HG03135 (cell line): ENCODE data around the gene MYCL.
A peak's percentile ranks its signal among the peaks of the same experiment; 100 is the strongest.

Experiments
- ATAC-seq: cut with Tn5 transposase; IDR thresholded peaks from one replicate; pipeline ENCODE4 v1.9.1; 2021; ENCODE audit warnings: mild to moderate bottlenecking, moderate library complexity; ENCODE audit not compliant: unreplicated experiment

MYCL gene, protein sequence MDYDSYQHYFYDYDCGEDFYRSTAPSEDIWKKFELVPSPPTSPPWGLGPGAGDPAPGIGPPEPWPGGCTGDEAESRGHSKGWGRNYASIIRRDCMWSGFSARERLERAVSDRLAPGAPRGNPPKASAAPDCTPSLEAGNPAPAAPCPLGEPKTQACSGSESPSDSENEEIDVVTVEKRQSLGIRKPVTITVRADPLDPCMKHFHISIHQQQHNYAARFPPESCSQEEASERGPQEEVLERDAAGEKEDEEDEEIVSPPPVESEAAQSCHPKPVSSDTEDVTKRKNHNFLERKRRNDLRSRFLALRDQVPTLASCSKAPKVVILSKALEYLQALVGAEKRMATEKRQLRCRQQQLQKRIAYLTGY

GRCh38 chr1:39901714-39902459 is at the start of gene MYCL:
Gene MYCL (minus strand): TSS chr1:39901917. CDS start chr1:39901434, 483 bp downstream.
- peak; percentile 72 for ATAC-seq

DNA sequence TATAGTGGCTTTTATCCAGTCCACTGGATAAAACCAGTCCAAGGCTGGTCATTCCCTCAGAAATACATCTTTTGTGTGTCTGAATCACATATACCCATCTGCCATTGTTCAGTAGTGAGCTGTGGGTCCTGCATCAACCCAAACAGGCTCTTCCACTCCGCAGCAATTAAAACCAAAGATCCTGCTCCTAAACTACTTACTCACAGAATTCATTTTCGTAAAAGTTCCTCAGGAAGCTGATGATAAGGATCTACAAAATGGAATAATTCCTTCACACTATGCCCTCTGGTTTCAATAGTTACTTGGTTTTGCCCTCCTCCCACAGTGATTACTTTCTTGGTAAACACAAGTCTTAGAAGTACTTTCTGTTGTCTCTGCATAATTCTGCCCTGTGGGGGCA is 48.2 kb upstream of the MYCL start:
- no peak for ATAC-seq

- ATAC-seq: no peak
Observed at GRCh38 chr1:39947260-39947659, 45.5 kb upstream of the MYCL start.

DNA sequence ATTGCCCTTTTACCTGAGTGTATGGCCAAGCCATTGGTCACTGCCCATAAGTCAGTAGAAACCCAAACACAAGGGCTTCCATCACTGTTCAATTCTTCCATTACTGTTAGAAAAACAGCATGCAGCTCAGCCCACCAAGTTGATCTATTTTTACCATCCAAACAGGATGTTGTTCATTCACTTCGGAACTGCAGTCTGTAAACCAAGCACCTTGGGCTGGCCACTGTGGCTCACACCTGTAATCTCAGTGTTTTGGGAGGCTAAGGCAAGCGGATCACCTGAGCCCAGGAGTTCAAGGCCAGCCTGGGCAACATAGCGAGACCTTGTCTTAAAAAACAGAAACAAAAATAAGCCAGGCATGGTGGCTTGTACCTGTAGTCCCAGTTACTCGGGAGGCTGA is 44.5 kb upstream of the MYCL start:
- ATAC-seq: no peak

GRCh38 chr1:39944410-39945112 is 42.8 kb upstream of the MYCL start:
- no peak for ATAC-seq

GRCh38 chr1:39943471-39944290 is 42.0 kb upstream of the MYCL start:
- no peak for ATAC-seq

DNA sequence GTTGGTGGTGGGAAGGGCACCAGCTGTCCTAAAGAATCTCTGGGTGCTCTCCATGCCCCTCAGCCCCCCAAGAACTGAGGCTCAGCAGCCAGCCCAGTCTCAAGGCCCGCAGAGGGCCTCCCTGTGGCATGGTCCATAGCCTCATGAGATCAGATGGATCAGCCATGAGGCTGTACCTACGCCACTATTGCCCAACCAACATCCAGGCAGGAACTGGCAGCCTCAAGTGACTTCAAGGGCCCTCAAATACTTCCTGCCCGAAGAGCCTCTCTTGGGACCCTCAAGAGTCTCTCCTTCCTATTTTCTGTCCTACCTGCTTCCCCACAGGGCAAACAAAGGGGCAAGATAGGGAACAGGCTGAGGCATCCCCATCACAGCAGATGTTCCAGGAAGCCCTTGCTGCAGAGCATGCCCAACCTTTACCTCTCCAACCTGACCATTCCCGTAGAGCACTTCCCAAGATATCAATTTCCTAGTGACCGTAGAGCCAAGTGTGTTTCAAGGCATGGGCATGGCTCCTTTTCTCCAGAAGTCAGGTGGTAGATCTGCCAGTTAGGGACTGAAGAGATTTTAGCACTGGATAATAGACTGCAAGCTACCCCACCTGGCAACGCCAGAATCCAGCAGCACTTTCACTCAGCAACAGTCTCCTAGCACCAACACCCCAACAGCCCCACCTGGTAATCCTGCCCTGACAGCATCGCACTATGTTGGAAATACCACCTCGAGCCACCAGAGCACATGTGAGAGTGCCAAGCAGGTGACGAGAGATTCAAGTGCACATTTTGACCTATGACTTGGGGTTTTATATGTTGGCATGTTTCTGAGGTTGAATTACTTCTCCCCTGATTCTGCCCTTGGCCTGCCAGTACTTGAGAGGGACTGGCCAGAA is 39.5 kb upstream of the MYCL start:
- ATAC-seq: no peak

- no peak for ATAC-seq
Observed at GRCh38 chr1:39940253-39940652, 38.5 kb upstream of the MYCL start.

DNA sequence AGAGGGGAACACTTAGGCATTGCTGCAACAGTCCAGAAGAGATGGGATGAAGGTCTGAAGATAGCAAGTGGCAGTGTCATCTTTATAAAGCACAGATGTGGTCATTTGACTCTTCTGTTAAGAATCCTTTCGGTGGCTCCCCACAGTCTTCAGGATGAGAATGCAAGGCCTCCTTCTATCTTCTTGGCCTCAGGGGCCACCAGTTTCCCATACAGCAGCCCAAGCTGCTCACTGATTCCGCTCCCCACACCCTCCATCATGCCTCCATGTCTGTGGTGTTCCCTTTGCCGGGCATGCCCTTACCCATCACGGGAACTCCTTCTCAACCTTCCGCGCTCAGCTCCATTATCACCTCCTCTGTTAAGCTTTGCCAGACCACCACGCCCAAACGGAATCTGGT is 37.1 kb upstream of the MYCL start:
- no peak for ATAC-seq

DNA sequence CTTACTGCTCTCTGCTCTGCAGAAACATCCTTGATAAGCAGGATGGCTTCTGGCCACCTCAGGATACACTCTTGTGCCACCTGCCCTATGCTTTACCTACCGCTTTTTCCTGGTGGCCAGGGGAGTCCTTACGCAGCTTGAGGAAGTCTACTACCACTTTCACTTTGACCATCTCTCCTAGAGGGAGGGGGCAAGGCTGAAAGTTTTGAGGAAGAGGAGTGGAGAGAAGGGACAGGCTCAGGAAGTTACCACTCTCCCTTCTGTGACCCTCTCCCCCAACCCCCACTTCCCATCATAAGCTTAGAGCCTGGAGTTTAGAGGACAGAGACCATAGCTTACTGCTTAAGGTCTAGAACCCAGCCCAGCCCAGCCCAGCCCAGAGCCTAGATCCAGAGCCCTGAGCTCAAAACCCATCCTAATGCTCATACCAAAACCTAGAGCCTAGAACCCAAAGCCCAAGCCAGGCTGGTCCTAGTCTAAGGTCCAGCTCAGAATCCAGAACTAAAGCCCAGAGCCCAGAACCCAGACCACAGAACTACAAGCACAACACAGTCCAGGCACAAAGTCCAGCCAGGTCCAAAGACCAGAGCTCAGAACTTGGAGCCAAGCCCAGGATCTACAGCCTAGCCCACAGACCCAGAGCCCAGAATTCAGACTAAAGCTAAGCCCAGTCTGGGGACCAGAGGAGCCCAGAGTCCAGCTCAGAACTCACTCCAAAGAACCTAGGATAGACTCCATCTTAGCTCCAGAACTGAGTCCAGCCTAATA is 35.2 kb upstream of the MYCL start:
- no peak for ATAC-seq

- no peak for ATAC-seq
Observed at GRCh38 chr1:39933956-39934941, 32.5 kb upstream of the MYCL start.

- no peak for ATAC-seq
Observed at GRCh38 chr1:39928809-39929587, 27.3 kb upstream of the MYCL start.

DNA sequence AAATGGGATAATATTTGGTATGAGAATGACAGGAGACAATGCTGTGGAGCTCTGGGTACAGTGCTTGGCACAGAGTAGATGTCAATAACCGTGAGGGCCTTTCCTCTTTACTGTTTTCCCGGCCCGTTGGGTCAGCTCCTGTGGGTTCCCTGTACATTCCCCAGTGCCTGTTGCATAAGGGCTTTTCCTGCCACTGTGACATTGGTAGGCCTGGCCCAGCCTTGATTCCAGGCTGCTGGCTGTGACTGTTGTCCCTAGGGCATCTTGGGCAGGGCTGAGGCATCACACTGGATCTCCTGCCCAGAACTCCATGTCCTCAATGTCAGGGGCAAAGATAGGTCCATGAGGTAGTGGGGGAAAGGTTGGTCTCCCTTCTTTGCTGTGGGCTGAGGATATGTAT is 25.8 kb upstream of the MYCL start:
- ATAC-seq: no peak

GRCh38 chr1:39926820-39927219 is 25.1 kb upstream of the MYCL start:
- no peak for ATAC-seq

GRCh38 chr1:39926343-39926793 is 24.7 kb upstream of the MYCL start:
- no peak for ATAC-seq

- no peak for ATAC-seq
Observed at GRCh38 chr1:39925721-39926342, 24.1 kb upstream of the MYCL start.

GRCh38 chr1:39922251-39922688 is 20.6 kb upstream of the MYCL start:
- no peak for ATAC-seq
